Suprapubic skin (tissue), 4 donors: ENCODE data around the gene LPCAT4.

Experiments
- EP300 ChIP-seq: sonication (generic); formaldehyde crosslinking; IDR thresholded peaks from one replicate; pipeline ENCODE4 v1.6.1; 2017; ENCODE audit warnings: antibody characterized with exemption
- POLR2A ChIP-seq, 2 donors: fragments of 450-650 bp; IDR thresholded peaks; one replicate each; pipeline ENCODE4 v1.6.1; 2017; ENCODE audit warnings: antibody characterized with exemption in 2 of 2, mild to moderate bottlenecking in 2 of 2, moderate library complexity in 2 of 2
- POLR2AphosphoS5 ChIP-seq, 3 donors: sonication (generic); formaldehyde crosslinking; IDR thresholded peaks; one replicate each; pipeline ENCODE4 v1.6.1; 2017; ENCODE audit warnings: antibody characterized with exemption in 3 of 3
- TF ChIP-seq, protein P1 (sequence below), 2 donors: fragments of 200-600 bp in 1 of 2; fragments of 450-650 bp in 1 of 2; sonication (generic) in 1 of 2; IDR thresholded peaks; one replicate each; pipeline ENCODE4 v1.5.1; 2016 to 2019; ENCODE audit warnings: antibody characterized with exemption in 2 of 2, mild to moderate bottlenecking in 1 of 2, moderate library complexity in 1 of 2

DNA sequence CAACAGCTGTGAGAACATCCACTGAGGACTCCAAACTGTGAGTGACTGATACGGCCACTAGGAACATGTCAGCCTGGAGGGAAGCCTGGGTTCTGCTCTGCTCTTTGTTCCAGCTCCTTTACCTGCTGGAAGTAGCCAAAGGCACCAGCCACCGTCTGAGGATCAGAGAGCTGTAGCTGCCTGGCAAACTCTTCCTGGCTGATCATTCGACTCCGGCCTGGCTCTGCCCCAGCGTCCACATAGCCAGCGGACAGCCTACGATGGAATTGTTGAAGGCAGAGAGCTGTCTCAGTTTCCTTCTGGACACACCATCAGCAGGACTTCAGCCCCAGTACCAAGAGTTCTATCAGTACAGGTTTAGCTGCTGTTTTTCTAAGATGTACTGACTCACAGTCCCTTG lies 5.7 kb downstream of the LPCAT4 start:
- TF ChIP-seq, protein P1, sequence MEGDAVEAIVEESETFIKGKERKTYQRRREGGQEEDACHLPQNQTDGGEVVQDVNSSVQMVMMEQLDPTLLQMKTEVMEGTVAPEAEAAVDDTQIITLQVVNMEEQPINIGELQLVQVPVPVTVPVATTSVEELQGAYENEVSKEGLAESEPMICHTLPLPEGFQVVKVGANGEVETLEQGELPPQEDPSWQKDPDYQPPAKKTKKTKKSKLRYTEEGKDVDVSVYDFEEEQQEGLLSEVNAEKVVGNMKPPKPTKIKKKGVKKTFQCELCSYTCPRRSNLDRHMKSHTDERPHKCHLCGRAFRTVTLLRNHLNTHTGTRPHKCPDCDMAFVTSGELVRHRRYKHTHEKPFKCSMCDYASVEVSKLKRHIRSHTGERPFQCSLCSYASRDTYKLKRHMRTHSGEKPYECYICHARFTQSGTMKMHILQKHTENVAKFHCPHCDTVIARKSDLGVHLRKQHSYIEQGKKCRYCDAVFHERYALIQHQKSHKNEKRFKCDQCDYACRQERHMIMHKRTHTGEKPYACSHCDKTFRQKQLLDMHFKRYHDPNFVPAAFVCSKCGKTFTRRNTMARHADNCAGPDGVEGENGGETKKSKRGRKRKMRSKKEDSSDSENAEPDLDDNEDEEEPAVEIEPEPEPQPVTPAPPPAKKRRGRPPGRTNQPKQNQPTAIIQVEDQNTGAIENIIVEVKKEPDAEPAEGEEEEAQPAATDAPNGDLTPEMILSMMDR (IDR thresholded peaks at IDR 0.05), result no peak
- TF ChIP-seq POLR2A (IDR thresholded peaks at IDR 0.05) (no peak), POLR2AphosphoS5 (IDR thresholded peaks at IDR 0.05) (no peak), EP300 (no peak)
